Ovary (tissue), 3 donors: Measurements from ENCODE around the gene CEACAM7.

Experiments used
- CTCF ChIP-seq, 3 donors: fragments of 450-650 bp in 2 of 3; fragments of 200-600 bp in 1 of 3; IDR thresholded peaks; one replicate each; pipeline versions ENCODE4 v1.5.1 to v1.8.0; 2016 to 2022; ENCODE audit warnings: antibody characterized with exemption in 3 of 3, mild to moderate bottlenecking in 1 of 3
- EP300 ChIP-seq: sonication (generic); formaldehyde crosslinking; IDR thresholded peaks from one replicate; pipeline ENCODE4 v1.6.1; 2017; ENCODE audit warnings: antibody characterized with exemption
- POLR2A ChIP-seq: fragments of 450-650 bp; IDR thresholded peaks from one replicate; pipeline ENCODE4 v1.6.1; 2017; ENCODE audit warnings: antibody characterized with exemption, mild to moderate bottlenecking, moderate library complexity
- donor health status: DM: no; HTN: no; CAD: no.

- TF ChIP-seq CTCF (IDR thresholded peaks at IDR 0.05) = no peak
- no peak for TF ChIP-seq POLR2A
- no peak for TF ChIP-seq EP300
Measured at GRCh38 chr19:41711376-41712261, 23.5 kb upstream of the CEACAM7 start.
